Measurements from ENCODE around the gene ENTHD1. TPM values are rescaled to one million over a fixed set of nuclear protein-coding genes. Genes with fewer than 3 reads are reported as not detected.

Gene ENTHD1
- polyA plus RNA-seq (not detected in 2 replicates), polyA minus RNA-seq (not detected in 2 replicates)

- Histone ChIP-seq H3F3A (ENCODE audit: insufficient read depth, low read length, poor library complexity, severe bottlenecking) (no peaks in the 10 kb centered on the region), H3K9me3 (ENCODE audit: low read length) (no peaks in the 10 kb centered on the region), H3K27me3 (ENCODE audit: insufficient read depth, low read depth, low read length) (no peaks in the 10 kb centered on the region), H3K9me2 (ENCODE audit: insufficient read depth, low read length) (no peaks in the 10 kb centered on the region), H3K9ac (ENCODE audit: low read length) (no peak within 1 kb of the TSS), H2AFZ (ENCODE audit: low read depth, low read length) (no peak within 1 kb of the TSS), H3K4me2 (ENCODE audit: low read length) (no peak within 1 kb of the TSS), H4K20me1 (ENCODE audit: insufficient read depth) (no peaks in the 10 kb centered on the region), H3K79me2 (replicated peaks; ENCODE audit: insufficient read depth, low read length) (no peaks in the 10 kb centered on the region), H3K27ac (ENCODE audit: low read length) (peak within 1 kb of the TSS; percentile 58), H3K36me3 (ENCODE audit: insufficient read depth, low read length) (no peaks in the 10 kb centered on the region), H3K4me3 (ENCODE audit: low read length) (peak within 1 kb of the TSS; percentile 7)
- no peak for TF ChIP-seq POLR2AphosphoS5 (IDR thresholded peaks at IDR 0.05)
- TF ChIP-seq MXI1 (conservative IDR thresholded peaks at IDR 0.05; ENCODE audit: poor library complexity, severe bottlenecking) = no peak
- no peak for TF ChIP-seq RAD21 (conservative IDR thresholded peaks at IDR 0.05)
- TF ChIP-seq, protein P1, sequence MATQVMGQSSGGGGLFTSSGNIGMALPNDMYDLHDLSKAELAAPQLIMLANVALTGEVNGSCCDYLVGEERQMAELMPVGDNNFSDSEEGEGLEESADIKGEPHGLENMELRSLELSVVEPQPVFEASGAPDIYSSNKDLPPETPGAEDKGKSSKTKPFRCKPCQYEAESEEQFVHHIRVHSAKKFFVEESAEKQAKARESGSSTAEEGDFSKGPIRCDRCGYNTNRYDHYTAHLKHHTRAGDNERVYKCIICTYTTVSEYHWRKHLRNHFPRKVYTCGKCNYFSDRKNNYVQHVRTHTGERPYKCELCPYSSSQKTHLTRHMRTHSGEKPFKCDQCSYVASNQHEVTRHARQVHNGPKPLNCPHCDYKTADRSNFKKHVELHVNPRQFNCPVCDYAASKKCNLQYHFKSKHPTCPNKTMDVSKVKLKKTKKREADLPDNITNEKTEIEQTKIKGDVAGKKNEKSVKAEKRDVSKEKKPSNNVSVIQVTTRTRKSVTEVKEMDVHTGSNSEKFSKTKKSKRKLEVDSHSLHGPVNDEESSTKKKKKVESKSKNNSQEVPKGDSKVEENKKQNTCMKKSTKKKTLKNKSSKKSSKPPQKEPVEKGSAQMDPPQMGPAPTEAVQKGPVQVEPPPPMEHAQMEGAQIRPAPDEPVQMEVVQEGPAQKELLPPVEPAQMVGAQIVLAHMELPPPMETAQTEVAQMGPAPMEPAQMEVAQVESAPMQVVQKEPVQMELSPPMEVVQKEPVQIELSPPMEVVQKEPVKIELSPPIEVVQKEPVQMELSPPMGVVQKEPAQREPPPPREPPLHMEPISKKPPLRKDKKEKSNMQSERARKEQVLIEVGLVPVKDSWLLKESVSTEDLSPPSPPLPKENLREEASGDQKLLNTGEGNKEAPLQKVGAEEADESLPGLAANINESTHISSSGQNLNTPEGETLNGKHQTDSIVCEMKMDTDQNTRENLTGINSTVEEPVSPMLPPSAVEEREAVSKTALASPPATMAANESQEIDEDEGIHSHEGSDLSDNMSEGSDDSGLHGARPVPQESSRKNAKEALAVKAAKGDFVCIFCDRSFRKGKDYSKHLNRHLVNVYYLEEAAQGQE (IDR thresholded peaks at IDR 0.05; ENCODE audit: borderline replicate concordance) = no peak
- TF ChIP-seq, protein P2, sequence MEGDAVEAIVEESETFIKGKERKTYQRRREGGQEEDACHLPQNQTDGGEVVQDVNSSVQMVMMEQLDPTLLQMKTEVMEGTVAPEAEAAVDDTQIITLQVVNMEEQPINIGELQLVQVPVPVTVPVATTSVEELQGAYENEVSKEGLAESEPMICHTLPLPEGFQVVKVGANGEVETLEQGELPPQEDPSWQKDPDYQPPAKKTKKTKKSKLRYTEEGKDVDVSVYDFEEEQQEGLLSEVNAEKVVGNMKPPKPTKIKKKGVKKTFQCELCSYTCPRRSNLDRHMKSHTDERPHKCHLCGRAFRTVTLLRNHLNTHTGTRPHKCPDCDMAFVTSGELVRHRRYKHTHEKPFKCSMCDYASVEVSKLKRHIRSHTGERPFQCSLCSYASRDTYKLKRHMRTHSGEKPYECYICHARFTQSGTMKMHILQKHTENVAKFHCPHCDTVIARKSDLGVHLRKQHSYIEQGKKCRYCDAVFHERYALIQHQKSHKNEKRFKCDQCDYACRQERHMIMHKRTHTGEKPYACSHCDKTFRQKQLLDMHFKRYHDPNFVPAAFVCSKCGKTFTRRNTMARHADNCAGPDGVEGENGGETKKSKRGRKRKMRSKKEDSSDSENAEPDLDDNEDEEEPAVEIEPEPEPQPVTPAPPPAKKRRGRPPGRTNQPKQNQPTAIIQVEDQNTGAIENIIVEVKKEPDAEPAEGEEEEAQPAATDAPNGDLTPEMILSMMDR (IDR thresholded peaks at IDR 0.05; ENCODE audit: poor library complexity, severe bottlenecking) = no peak
- no peak for TF ChIP-seq TAF1 (IDR thresholded peaks at IDR 0.05; ENCODE audit: low read depth)
- TF ChIP-seq EP300 (conservative IDR thresholded peaks at IDR 0.05; ENCODE audit: poor library complexity, severe bottlenecking) = no peak
- no peak for TF ChIP-seq EZH2 (IDR thresholded peaks at IDR 0.05; ENCODE audit: borderline replicate concordance, insufficient read depth, low read length, poor library complexity, severe bottlenecking)
- no peak for TF ChIP-seq SMC3 (conservative IDR thresholded peaks at IDR 0.05; ENCODE audit: poor library complexity)
These were observed at the start of gene ENTHD1 for GRCh38 chr22:39893526-39893925. Gene ENTHD1 (minus strand): TSS chr22:39893760. CDS start chr22:39887748, 6,012 bp downstream.

GRCh38 chr22:39943337-39943736 lies 49.8 kb upstream of the ENTHD1 start:
- no peak overlapping the region for H3K4me2 ChIP-seq (ENCODE audit: low read length)

More at GRCh38 chr22:39943337-39943736, 49.8 kb upstream of the ENTHD1 start:
- Histone ChIP-seq H3K4me3 (ENCODE audit: low read length) (no peak overlapping the region), H2AFZ (ENCODE audit: low read depth, low read length) (no peak overlapping the region), H3K27me3 (ENCODE audit: insufficient read depth, low read depth, low read length) (no peaks in the 10 kb centered on the region), H3K27ac (ENCODE audit: low read length) (no peak overlapping the region), H3K9me2 (ENCODE audit: insufficient read depth, low read length) (no peaks in the 10 kb centered on the region), H3K9me3 (ENCODE audit: low read length) (no peaks in the 10 kb centered on the region), H3K79me2 (replicated peaks; ENCODE audit: insufficient read depth, low read length) (no peaks in the 10 kb centered on the region), H3K9ac (ENCODE audit: low read length) (no peak overlapping the region), H4K20me1 (ENCODE audit: insufficient read depth) (no peaks in the 10 kb centered on the region), H3F3A (ENCODE audit: insufficient read depth, low read length, poor library complexity, severe bottlenecking) (no peaks in the 10 kb centered on the region), H3K36me3 (ENCODE audit: insufficient read depth, low read length) (no peaks in the 10 kb centered on the region)
- TF ChIP-seq RAD21 (conservative IDR thresholded peaks at IDR 0.05) = no peak
- TF ChIP-seq, protein P2 (IDR thresholded peaks at IDR 0.05; ENCODE audit: poor library complexity, severe bottlenecking) = peak; percentile 29
- no peak for TF ChIP-seq MXI1 (conservative IDR thresholded peaks at IDR 0.05; ENCODE audit: poor library complexity, severe bottlenecking)
